ENCODE measurements around the gene SYNE1. TPM values are rescaled to one million over a fixed set of nuclear protein-coding genes. Genes with fewer than 3 reads are reported as not detected.

Gene SYNE1
- total and polyA plus RNA-seq, 11 donors = 25.0 to 178 (median 112) TPM

DNA sequence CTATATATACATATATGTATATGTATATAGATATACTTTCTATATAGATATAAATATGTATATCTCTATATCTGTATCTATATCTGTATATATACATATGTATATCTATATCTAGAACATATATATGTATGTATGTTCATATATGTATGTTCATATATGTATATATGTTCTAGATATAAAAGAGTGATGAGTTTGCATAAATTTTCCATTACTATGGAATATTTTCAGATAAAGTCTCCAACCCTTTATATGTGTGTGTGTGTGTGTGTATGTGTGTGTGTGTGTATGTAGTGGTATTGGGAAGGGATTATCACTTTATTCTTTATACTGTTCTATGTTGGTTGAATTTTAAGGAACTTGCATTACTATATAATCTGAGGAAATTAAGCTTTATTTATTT, 33.3 kb downstream of the SYNE1 start:
- Histone ChIP-seq H3K36me3 (no peaks in the 10 kb centered on the region), H3K27me3 (no peaks in the 10 kb centered on the region), H3K9me3 (no peaks in the 10 kb centered on the region), H3K27ac (no peak overlapping the region), H3K4me1 (peaks cover 0 to 21% (median 6%) of the 10 kb centered on the region in 12 donors), H3K4me3 (no peak overlapping the region)
- DNase-seq (no peak), ATAC-seq (no peak)
- TF ChIP-seq, protein P1, sequence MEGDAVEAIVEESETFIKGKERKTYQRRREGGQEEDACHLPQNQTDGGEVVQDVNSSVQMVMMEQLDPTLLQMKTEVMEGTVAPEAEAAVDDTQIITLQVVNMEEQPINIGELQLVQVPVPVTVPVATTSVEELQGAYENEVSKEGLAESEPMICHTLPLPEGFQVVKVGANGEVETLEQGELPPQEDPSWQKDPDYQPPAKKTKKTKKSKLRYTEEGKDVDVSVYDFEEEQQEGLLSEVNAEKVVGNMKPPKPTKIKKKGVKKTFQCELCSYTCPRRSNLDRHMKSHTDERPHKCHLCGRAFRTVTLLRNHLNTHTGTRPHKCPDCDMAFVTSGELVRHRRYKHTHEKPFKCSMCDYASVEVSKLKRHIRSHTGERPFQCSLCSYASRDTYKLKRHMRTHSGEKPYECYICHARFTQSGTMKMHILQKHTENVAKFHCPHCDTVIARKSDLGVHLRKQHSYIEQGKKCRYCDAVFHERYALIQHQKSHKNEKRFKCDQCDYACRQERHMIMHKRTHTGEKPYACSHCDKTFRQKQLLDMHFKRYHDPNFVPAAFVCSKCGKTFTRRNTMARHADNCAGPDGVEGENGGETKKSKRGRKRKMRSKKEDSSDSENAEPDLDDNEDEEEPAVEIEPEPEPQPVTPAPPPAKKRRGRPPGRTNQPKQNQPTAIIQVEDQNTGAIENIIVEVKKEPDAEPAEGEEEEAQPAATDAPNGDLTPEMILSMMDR (IDR thresholded peaks at IDR 0.05) = no peak
- TF ChIP-seq POLR2A (IDR thresholded peaks at IDR 0.05) = no peak
- intact Hi-C loops (cut with DNase I) = no loop called here

GRCh38 chr6:152600022-152600421, 37.1 kb downstream of the SYNE1 start:
- WGBS, 4 donors = 87 to 94% (median 88%) methylated on average over 5 of the region's 5 CpGs
- no peaks in the 10 kb centered on the region for H3K36me3 ChIP-seq
- no peak for TF ChIP-seq POLR2A (IDR thresholded peaks at IDR 0.05)
- TF ChIP-seq, protein P1 (IDR thresholded peaks at IDR 0.05) = no peak
- H3K27me3 ChIP-seq = no peaks in the 10 kb centered on the region
- no peaks in the 10 kb centered on the region for H3K9me3 ChIP-seq
- H3K4me1 ChIP-seq = peaks cover 0 to 41% (median 9%) of the 10 kb centered on the region in 12 donors
- intact Hi-C loops (cut with DNase I) = no loop called here
- H3K27ac ChIP-seq = peak overlapping the region in 4 of 12 donors; percentile 2 to 52 (median 23)
- ATAC-seq (no peak), DNase-seq (no peak)
- no peak overlapping the region for H3K4me3 ChIP-seq

GRCh38 chr6:152598901-152599537, 38.1 kb downstream of the SYNE1 start:
- DNase-seq = peak in 4 of 5 donors; percentile 21 to 59 (median 40)
- no peak overlapping the region for H3K4me3 ChIP-seq
- no peaks in the 10 kb centered on the region for H3K27me3 ChIP-seq
- H3K4me1 ChIP-seq = peaks cover 0 to 47% (median 10%) of the 10 kb centered on the region in 12 donors
- H3K9me3 ChIP-seq = no peaks in the 10 kb centered on the region
- H3K36me3 ChIP-seq = no peaks in the 10 kb centered on the region
- intact Hi-C loops (cut with DNase I) = loop anchor here in 3 of 10 donors (2.0 to 5.0 kb wide), 2 partner anchors 38 kb away; partner anchors contain the start of gene SYNE1 (in 3 of the 3)
- peak; percentile 88 to 99 (median 92) for ATAC-seq
- H3K27ac ChIP-seq = peak overlapping the region in 9 of 12 donors; percentile 6 to 71 (median 40)
- 21 to 43% (median 28%) methylated on average over 4 of the region's 4 CpGs for WGBS, 4 donors
- TF ChIP-seq POLR2A (IDR thresholded peaks at IDR 0.05) = no peak
- TF ChIP-seq, protein P1 (IDR thresholded peaks at IDR 0.05) = no peak

- Histone ChIP-seq H3K4me1 (peaks cover 0 to 47% (median 10%) of the 10 kb centered on the region in 12 donors), H3K27ac (peak overlapping the region in 7 of 12 donors; percentile 1 to 71 (median 23)), H3K36me3 (no peaks in the 10 kb centered on the region), H3K27me3 (no peaks in the 10 kb centered on the region), H3K9me3 (no peaks in the 10 kb centered on the region), H3K4me3 (no peak overlapping the region)
- no peak for DNase-seq
- ATAC-seq = no peak
- intact Hi-C loops (cut with DNase I) = loop anchor here in 3 of 10 donors (2.0 to 5.0 kb wide), 2 partner anchors 38 to 39 kb away; partner anchors contain the start of gene SYNE1 (in 3 of the 3)
- no peak for TF ChIP-seq POLR2A (IDR thresholded peaks at IDR 0.05)
- TF ChIP-seq, protein P1 (IDR thresholded peaks at IDR 0.05) = no peak
These were observed 38.7 kb downstream of the SYNE1 start for GRCh38 chr6:152598421-152598820.

All from heart left ventricle (tissue), 16 donors.